Loucy (cell line): ENCODE data around the gene APOA4.

Experiments
- CTCF ChIP-seq: fragments of 200-600 bp; sonication (generic); conservative IDR thresholded peaks from 2 replicates; pipeline ENCODE4 v1.5.1; 2014; ENCODE audit warnings: mild to moderate bottlenecking, antibody characterized with exemption, low read length
- EZH2phosphoT487 ChIP-seq: fragments of 200-600 bp; IDR thresholded peaks from 2 replicates; pipeline ENCODE4 v1.6.1; 2018; ENCODE audit warnings: antibody characterized with exemption, mild to moderate bottlenecking, moderate library complexity, borderline replicate concordance

DNA sequence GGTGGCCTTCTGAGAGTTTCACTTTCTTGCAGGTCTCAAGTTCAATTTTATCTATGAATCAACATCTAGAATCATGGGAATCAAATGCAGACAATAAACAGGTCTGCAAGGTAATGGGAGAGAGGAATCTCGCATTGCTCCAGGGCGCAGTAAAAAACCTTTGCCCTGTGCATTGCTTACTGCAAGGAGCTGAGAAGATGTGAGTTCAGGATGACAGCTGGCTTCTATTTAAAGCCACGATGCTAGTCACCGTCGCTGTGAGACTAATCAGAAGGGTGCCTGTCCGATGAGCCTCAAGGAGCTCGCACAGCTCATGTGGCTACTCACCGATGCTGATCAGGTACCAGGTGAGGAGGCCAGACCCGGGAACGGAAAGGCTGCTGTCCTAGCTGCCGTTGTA, 44.5 kb upstream of the APOA4 start:
- no peak for TF ChIP-seq CTCF
- no peak for TF ChIP-seq EZH2phosphoT487
